HG02642 (cell line): ENCODE measurements around the gene GPBP1L1.
"Not testable (repeated sequence)": the region's sequence is repeated elsewhere in the genome, so short reads cannot be mapped to it uniquely, and the experiment has no call there.

Experiments
- ATAC-seq: cut with Tn5 transposase; IDR thresholded peaks from one replicate; pipeline ENCODE4 v1.9.1; 2021; ENCODE audit warnings: mild to moderate bottlenecking; ENCODE audit not compliant: unreplicated experiment, poor library complexity

GPBP1L1 gene, protein sequence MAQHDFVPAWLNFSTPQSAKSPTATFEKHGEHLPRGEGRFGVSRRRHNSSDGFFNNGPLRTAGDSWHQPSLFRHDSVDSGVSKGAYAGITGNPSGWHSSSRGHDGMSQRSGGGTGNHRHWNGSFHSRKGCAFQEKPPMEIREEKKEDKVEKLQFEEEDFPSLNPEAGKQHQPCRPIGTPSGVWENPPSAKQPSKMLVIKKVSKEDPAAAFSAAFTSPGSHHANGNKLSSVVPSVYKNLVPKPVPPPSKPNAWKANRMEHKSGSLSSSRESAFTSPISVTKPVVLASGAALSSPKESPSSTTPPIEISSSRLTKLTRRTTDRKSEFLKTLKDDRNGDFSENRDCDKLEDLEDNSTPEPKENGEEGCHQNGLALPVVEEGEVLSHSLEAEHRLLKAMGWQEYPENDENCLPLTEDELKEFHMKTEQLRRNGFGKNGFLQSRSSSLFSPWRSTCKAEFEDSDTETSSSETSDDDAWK

DNA sequence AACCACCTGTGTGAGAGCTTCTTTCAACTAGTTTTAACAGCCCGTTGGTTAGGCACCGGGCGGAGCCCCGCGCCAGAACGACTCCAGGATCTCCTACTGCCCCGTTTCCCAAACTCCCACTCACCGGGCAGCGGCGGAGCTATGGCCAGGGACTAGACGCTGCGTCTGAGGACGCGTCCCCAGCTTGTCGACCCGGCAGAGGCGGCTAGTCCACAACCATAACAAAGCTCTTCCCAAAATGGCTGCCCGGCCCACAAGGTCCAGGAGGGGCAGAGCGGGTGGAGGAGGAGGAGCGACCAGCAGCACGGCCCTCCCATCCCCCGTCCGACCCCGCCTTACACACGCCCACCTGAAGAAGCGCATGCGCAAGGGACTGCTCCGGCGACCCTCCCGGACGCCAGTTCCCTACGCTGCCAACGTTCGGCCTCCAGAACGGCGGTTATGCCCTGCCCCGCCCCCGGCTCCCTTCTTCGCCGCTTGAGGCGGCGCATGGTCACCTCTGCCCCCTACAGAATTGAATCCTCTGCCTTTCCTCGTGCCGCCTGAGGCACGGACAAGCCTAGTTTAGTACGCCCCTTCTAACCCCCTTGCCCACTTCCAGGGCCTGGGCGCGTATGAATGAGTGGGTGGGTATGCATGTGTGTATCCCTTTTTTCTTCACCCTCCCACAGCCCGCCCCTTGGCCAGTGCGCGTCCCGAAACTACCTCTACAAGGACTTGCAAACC lies at the start of gene GPBP1L1:
TSS of gene GPBP1L1 (minus strand) at position 246 of the 726 bp plus-strand sequence. CDS start 27,446 bp downstream, outside the sequence.
- peak; percentile 65 for ATAC-seq

DNA sequence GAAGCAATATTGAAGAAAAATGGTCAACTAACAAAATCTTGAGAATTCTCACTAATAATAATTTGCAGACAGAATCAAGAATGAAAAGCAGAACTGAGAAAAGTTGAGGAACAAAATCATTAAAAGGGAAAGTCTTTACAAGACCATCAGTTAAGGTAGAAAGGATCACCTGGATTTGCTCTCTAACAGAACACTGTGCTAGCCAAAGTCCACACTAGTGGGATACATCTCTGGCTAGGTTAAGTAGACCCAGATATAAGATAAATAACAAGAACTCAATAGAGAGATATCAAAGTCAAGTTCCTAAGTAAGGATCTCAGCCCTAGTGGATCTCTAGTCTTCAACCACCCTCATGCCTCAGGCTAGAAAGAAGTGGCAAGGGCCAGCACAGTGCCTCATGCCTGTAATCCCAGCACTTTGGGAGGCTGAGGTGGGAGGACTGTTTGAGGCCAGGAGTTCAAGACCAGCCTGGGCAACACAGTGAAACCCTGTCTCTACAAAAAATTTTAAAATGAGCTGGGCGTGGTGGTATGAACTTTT lies 44.5 kb upstream of the GPBP1L1 start:
- no peak for ATAC-seq

DNA sequence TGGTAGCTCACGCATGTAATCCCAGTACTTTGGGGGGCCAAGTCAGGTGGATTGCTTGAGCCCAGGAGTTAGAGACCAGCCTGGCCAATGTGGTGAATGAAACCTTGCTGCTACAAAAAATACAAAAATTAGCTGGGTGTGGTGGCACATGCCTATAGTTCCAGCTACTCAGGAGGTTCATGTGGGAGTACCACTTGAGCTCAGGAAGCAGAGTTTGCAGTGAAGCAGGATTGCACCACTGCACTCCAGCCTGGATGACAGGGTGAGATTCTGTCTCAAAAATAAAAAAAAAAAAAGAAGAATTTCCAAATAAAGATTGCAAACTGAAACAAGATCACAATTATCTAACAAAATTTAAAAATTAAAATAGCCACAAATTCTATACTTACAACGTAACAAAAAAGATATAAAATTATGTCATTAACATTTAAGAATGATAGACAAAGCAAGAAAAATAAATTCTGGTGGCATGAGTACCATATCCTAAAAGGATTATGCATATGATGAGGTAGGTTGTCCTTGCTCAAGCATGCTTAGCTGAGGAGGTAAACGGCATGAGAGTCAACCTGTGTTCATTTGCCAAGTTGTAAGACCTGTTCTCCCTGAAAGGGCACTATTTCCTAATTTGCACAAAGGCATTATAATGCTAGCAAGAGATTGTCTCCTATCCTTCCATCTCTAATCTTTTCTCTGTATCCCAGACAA lies 43.9 kb upstream of the GPBP1L1 start:
- no peak for ATAC-seq

DNA sequence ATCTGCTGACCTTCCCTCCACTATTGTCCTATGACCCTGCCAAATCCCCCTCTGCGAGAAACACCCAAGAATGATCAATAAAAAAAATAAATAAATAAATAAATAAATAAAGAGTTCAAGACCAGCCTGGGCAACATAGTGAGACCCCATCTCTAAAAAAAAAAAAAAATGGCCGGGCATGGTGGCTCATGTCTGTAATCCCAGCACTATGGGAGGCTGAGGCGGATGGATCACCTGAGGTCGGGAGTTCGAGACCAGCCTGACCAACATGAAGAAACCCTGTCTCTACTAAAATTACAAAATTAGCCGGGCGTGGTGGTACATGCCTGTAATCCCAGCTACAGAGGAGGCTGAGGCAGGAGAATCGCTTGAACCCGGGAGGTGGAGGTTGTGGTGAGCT lies 39.7 kb upstream of the GPBP1L1 start:
- not testable (repeated sequence) for ATAC-seq

DNA sequence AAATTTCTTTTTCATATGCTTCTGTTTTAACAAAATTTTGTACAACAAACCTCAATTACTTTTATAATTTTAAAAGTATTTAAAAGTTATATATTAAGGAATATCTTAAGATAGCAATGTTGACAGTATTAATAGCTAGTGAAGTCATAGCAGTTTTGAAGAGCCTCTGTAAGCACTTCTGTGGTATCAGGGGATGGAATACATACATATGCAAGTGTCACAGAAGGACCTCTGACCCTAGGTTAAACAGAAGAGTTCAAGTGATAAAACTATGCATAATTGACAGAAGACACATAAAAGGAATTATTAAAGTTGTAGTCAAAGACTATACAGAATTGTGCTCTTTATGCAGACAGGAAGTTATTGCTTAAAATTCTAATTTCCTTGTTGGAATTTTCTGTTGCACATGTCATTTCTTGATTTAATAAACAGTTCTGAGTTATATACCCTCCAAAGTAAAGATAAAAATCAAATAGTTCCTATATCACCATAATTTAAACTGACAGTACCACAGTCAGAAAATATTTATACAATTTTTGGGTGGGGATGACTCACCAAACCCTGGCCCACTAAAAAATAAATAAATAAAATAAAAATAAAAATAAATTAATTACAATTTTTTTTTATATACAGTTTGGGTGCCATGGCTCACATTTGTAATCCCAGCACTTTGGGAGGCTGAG lies 37.1 kb upstream of the GPBP1L1 start:
- no peak for ATAC-seq

DNA sequence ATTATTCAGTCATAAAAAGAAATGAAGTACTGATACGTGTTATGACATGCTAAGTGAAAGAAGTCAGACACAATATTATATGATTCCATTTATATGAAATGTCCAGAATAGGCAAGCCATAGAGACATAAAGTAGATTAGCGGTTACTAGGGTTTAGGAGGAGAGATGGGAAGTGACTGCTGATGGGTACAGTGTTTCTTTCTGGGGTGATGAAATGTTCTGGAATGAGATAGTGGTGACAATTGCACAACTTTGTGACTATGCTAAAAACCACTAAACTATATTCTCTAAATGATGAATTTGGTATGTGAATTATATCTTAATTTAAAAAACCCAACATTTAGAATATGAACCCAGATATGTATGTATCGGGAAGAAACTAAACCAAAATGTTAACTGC lies 36.5 kb upstream of the GPBP1L1 start:
- ATAC-seq = no peak

DNA sequence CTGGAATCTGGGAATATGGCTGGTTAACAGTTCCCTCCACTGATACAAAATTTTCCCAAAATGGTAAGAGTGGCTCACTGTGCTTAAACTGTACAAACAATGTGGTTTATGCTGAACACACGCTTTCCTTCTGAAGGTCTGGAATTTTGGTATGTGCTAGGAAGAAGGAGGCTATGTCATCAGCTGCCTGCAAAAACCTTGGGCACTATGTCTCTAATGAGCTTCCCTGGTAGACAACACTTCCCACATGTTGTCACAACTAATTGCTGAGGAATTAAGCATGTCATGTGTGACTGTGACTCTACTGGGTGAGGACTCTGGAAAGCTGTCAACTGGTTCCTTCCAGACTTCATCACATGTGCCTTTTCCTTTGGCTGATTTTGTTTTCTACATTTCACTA lies 34.9 kb upstream of the GPBP1L1 start:
- ATAC-seq = no peak

DNA sequence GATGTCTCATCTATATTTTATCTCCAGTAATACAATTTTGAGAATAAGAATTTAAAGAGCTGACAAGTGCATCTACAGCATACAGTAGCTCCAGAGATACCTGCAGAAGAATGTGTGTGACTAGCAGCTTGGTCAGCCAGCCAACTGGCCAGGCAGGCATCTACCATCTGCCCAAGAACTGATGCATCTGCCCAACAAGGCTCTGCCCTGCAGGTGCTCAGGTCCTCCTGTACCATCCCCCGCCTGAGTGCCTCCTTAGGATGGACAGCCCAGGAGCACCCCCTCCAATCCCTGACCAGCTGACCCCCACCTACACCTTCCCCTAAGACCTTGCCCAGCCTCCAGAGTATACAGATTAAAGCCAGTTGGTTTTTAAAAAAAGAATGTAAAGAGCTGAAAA lies 32.0 kb upstream of the GPBP1L1 start:
- no peak for ATAC-seq

DNA sequence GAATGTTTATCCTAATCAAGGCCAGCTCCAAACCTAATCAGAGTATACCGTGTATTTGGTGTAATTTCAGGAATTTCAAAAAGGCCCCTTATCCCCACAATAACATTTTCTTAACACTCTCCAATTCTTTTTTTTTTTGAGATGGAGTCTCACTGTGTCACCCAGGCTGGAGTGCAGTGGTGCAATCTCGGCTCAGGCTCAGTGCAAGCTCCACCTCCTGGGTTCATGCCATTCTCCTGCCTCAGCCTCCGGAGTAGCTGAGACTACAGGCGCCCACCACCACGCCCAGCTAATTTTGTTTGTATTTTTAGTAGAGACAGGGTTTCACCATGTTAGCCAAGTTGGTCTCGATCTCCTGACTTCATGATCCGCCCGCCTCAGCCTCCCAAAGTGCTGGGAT lies 31.1 kb upstream of the GPBP1L1 start:
- ATAC-seq = not testable (repeated sequence)

DNA sequence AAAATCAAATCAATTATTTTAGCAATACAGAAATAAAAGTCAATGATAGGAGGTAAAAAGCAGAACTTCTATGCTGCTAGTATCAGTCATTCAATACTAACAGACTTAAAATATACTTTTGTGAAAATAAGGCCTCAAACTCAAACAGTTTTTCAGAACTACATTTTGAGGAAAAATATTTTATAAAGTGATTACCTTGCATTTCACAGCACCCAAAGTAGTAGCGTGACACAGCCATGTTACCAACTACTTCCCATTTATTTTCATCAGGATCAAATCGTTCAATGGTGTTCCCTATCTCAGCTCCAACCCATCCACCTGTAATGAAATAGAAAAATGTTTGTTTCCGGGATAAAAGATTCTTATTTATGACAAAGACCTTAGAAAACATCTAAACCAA lies 30.4 kb upstream of the GPBP1L1 start:
- no peak for ATAC-seq

DNA sequence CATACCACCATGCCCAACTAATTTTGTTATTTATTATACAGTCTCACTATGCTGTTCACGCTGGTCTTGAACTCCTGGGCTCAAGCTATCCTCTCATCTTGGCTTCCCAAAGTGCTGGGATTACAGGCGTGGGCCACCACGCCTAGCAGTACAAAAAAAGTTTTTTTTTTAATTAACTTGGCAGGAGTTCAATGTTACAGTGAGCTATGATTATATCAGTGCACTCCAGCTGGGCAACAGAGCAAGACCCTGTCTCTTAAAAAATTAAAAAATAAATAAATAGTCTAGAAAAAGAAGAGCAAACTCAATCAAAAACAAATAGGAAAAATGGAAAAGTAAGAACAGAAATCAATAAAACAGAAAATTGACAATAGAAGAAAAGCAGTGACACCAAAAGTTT lies 27.4 kb upstream of the GPBP1L1 start:
- ATAC-seq = no peak

DNA sequence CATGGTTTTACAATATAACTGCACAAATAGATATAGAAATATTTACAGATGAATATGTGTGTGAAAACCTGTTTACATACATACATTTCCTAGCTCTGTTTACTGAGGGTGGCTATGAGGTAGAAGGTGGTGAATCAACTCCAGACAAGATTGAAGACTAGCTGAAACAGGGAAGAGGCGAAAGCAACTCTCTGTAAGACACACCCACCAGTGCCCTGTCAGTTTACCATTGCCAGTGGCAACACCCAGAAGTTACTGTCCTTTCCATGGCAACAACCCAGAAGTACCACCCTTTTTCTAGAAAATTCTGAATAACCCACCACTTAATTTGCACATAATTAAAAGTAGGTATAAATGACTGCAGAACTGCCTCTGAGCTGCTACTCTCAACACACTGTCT lies 18.3 kb upstream of the GPBP1L1 start:
- ATAC-seq = no peak

DNA sequence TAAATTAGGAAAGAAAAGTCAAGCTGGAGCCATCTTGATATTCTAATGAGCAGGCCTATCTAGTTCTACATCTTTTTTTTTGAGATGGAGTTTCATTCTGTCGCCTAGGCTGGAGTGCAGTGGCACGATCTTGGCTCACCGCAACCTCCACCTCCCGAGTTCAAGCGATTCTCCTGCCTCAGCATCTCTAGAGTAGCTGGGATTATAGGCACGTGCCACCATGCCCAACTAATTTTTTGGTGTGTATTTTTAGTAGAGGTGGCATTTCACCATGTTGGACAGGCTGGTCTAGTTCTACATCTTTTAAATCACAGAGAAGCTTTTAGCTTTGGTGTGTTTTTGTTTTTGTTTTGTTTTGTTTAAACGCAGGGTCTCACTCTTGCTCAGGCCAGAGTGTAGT lies 8.5 kb upstream of the GPBP1L1 start:
- ATAC-seq = no peak

DNA sequence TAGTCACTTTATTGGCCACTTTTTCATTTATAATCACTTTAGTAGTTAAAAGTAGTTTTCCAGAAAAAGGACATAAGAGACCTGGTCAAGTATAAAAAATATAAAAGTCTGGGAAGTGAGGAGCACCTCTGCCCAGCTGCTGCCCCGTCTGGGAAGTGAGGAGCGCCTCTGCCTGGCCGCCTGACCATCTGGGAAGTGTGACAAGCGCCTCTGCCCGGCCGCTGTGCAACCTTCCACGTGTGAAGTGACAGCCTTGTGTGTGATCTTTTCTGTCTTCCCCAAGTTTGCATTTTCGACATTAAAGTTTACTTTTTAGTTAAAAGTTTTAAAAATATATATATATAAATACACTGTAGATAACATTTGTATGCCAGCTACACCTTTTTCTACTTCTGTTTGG lies 7.5 kb upstream of the GPBP1L1 start:
- ATAC-seq = not testable (repeated sequence)

DNA sequence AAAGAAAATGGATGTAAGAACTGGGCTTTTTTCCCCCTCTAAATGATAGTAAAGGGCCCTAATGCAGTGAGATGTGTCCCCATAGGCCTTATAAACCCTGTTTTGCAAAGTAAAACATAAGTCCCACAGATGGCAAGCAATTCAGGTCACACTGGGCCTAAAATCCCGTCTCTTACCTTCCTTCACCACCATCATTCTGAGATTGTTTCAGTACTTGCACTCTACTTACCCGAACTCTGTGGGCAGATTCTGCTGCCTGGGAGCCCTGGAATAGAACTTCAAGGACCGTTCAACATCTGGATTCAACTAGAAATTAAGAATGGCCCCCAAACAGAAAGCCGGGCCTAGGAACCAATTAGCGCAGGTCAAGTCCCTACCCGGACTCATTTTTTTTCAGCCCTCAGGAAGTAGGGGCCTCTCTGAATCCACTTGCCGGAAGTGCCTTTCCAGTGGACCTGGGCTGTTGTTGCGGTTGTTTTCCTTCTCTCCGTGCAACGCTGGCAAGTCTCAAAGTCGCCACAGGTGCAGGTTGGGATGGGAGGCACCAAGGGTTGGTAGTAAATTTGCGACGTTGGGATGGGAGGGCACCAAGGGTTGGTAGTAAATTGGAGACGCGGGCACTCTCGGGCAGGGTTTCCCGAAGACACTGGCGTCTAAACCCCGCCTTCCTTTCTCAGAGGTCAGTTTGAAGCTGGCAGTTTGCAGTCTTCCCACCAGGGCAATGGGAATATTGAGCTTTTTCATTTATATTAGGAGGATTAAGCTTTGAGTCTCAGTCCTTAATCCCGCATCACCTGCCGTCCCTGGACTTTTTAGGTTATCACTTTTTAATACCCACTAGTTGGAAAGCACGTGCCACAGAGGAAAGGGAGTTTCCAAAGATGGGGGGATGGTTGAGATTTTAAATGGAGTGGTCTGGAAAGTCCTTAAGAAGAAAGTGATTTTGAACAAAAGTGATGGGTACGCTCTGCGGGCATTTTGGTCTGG lies 1.7 kb upstream of the GPBP1L1 start, which contains the start of gene TMEM69:
TSS of gene TMEM69 (plus strand) at position 428 of the 987 bp plus-strand sequence. CDS start 2,888 bp downstream, outside the sequence.
- ATAC-seq = no peak

DNA sequence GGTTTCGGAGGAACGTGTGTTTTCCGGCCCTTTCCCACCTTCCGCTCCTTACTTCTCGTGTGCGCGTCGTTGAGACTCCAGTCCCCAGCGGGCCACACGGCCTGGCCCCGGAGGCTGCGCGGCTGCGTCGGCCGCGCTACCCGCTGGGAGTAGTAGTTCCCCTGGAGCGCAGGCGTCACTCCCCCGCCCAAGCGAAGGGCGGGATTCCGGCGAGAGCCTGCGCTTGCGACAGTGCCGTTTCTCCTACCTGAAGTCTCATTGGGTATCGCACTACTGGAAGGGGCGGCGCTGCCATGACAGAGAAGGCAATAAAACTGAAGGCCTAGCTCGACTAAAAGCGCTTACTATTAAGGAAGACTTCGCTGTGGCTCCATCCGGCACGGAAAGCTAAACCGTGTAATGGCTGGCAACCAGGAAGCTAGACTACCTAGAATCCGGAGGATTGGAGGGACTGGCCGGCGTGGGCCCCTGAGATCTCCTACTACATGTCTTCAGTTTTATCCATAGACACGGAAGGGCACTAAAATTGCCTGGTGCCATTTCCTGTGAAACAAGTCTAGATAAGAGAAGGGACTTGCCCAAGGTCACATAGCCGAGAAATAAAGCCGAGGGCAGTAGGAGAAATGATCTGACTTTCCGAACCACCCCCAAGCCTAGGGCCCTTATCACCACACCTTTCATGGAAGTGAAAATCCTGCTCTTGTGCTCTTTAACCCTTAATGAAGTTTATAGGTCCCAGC lies 851 bp upstream of the GPBP1L1 start:
- peak; percentile 83 for ATAC-seq

DNA sequence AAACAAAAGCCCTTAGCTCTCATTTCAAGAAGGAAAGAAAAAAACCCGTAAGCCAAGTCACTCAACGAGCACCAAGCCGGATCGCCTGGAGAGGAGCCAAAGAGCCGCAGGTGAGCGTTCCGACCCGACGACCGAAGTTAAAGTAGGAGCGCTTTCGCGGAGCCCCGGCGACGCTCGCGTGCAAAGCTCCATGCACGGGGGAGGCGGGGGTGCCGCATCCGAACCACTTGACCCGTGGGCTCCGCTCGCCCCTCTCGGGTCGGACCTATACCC lies 382 bp downstream of the GPBP1L1 start:
- ATAC-seq = peak; percentile 9

DNA sequence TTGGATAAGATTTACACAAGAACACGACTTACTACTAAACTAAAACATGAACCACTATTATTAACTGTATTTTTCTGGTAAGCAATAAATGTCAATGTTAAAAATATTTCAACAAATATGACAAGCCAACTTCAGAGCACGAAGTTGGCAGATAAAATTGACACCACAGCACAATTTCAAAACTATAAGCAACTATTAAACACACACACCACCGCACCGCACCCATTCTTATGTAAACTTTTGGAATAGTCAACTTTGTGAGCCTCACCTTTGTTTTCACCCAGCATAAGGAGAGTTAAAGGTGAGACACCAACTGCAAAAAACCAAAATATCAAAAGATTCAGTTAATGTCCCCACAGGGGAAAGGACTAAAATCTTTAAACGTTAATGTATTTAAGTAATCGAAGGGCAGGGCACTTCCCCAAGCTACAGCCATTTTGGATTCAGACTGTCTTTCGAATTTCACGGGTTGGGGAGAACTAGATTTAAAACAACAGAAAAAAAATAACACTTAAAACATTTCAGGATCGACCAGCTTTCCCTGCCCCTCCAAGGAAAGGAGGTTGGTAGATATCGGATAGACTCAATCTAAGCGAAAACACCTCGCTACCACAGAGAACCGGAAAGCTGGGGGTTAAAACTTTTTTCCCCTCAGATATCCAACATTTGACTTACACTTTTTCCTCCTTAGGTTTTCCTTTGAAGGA lies 872 bp downstream of the GPBP1L1 start:
- ATAC-seq = no peak
